GM12864 (cell line): Measurements from ENCODE around the gene PIK3R2.

Experiments
- DNase-seq: peaks from one replicate; pipeline ENCODE4 v3.0.0-alpha.2; 2011; ENCODE audit warnings: low read depth
- H3K4me3 ChIP-seq: 2 replicates; pipeline ENCODE4 v1.5.1; 2011; ENCODE audit warnings: mild to moderate bottlenecking, low read depth, low read length, control low read depth
- CTCF ChIP-seq: IDR thresholded peaks from 2 replicates; pipeline ENCODE4 v1.5.1; 2011; ENCODE audit warnings: low read depth, mild to moderate bottlenecking, moderate library complexity, low read length, control low read depth, inconsistent platforms; ENCODE audit errors: missing control alignments

PIK3R2 gene

GRCh38 chr19:18198374-18198773, 45.4 kb downstream of the PIK3R2 start:
- TF ChIP-seq CTCF, result no peak
- no peak for DNase-seq
- no peak overlapping the region for H3K4me3 ChIP-seq

GRCh38 chr19:18202397-18202777, 49.4 kb downstream of the PIK3R2 start:
- no peak for TF ChIP-seq CTCF
- no peak for DNase-seq
- no peak overlapping the region; the same call in 1 of the 2 replicates for H3K4me3 ChIP-seq

- DNase-seq, result no peak
- peak; percentile 43 for TF ChIP-seq CTCF
Measured at GRCh38 chr19:18202778-18203407, 49.9 kb downstream of the PIK3R2 start.

GRCh38 chr19:18203408-18203862, 50.5 kb downstream of the PIK3R2 start:
- no peak for TF ChIP-seq CTCF
- DNase-seq, result no peak
- peak overlapping the region; percentile 71 for H3K4me3 ChIP-seq

More at GRCh38 chr19:18202778-18203407, 49.9 kb downstream of the PIK3R2 start:
- H3K4me3 ChIP-seq, result peak overlapping the region; percentile 71

GRCh38 chr19:18203863-18204393, 51.0 kb downstream of the PIK3R2 start, which contains the start of gene RAB3A:
TSS of gene RAB3A (minus strand) at chr19:18204042. CDS start at chr19:18202740, 1,302 bp downstream.
- H3K4me3 ChIP-seq, result peak within 1 kb of the TSS; percentile 76
- DNase-seq, result peak; percentile 99
- TF ChIP-seq CTCF, result no peak

- no peak for DNase-seq
- no peak for TF ChIP-seq CTCF
- H3K4me3 ChIP-seq, result peak overlapping the region; percentile 76
Measured at GRCh38 chr19:18204394-18205199, 51.6 kb downstream of the PIK3R2 start.
